GM23248 (cell line): ENCODE results near the gene GPRC6A.

Experiments used
- EZH2 ChIP-seq: fragments of 200-600 bp; sonication (generic); IDR thresholded peaks from 2 replicates; pipeline ENCODE4 v1.6.1; 2018; ENCODE audit warnings: antibody characterized with exemption, mild to moderate bottlenecking; ENCODE audit not compliant: insufficient read depth, poor library complexity, severe bottlenecking
- EZH2phosphoT487 ChIP-seq: fragments of 200-600 bp; sonication (generic); IDR thresholded peaks from 2 replicates; pipeline ENCODE4 v1.6.1; 2018; ENCODE audit warnings: antibody characterized with exemption, moderate library complexity, mild to moderate bottlenecking, low read depth; ENCODE audit not compliant: insufficient read depth

- no peak for TF ChIP-seq EZH2
- no peak for TF ChIP-seq EZH2phosphoT487
Measured at GRCh38 chr6:116764629-116764960, 64.3 kb downstream of the GPRC6A start.
